Gastroesophageal sphincter (tissue), 4 donors: ENCODE data around the gene LRRC51. TPM values are rescaled to one million over a fixed set of nuclear protein-coding genes. Genes with fewer than 3 reads are reported as not detected.

ENCODE experiments used
- ATAC-seq: fragments of 150-250 bp; one replicate; pipeline ENCODE4 v1.9.1; 2016; ENCODE audit warnings: mild to moderate bottlenecking, moderate library complexity
- H3K27ac ChIP-seq, 4 donors: fragments of 200-600 bp; sonication (generic) in 3 of 4; 1 replicate in 3 of 4; 2 replicates in 1 of 4; pipeline ENCODE4 v1.5.1; 2016 to 2019
- H3K27me3 ChIP-seq: fragments of 200-600 bp; sonication (generic); one replicate; pipeline ENCODE4 v1.5.1; 2019
- H3K36me3 ChIP-seq, 2 donors: fragments of 200-600 bp; sonication (generic); one replicate each; pipeline ENCODE4 v1.5.1; 2019; ENCODE audit warnings: control low read depth in 1 of 2
- H3K4me1 ChIP-seq, 3 donors: fragments of 200-600 bp; sonication (generic); 1 replicate in 2 of 3; 2 replicates in 1 of 3; pipeline ENCODE4 v1.5.1; 2016 to 2019; ENCODE audit warnings: control low read depth in 2 of 3
- H3K4me3 ChIP-seq, 2 donors: fragments of 200-600 bp; sonication (generic); one replicate each; pipeline ENCODE4 v1.5.1; 2019; ENCODE audit warnings: mild to moderate bottlenecking in 1 of 2, moderate library complexity in 1 of 2
- H3K9me3 ChIP-seq, 3 donors: fragments of 200-600 bp; sonication (generic); one replicate each; pipeline ENCODE4 v1.5.1; 2017 to 2019; ENCODE audit warnings: control low read depth in 2 of 3
- EP300 ChIP-seq: sonication (generic); formaldehyde crosslinking; IDR thresholded peaks from one replicate; pipeline ENCODE4 v1.6.1; 2017; ENCODE audit warnings: antibody characterized with exemption, mild to moderate bottlenecking
- POLR2A ChIP-seq, 2 donors: fragments of 450-650 bp; IDR thresholded peaks; one replicate each; pipeline ENCODE4 v1.6.1; 2017; ENCODE audit warnings: antibody characterized with exemption in 2 of 2, mild to moderate bottlenecking in 2 of 2, moderate library complexity in 1 of 2
- POLR2AphosphoS5 ChIP-seq: sonication (generic); formaldehyde crosslinking; IDR thresholded peaks from one replicate; pipeline ENCODE4 v1.6.1; 2017; ENCODE audit warnings: antibody characterized with exemption
- WGBS, 2 donors: methylation state at CpG; one replicate each; pipeline ENCODE4 v1.1.5; 2018; ENCODE audit warnings: low coverage in 1 of 2; 5-methylcytosine and 5-hydroxymethylcytosine counted together
- total RNA-seq, 4 donors: library from RNA; depleted of rRNA; stranded (reverse); fragments of >200 nt; gene quantifications; one replicate each; pipeline ENCODE4 v1.1.0, GENCODE V29; 2016
- TF ChIP-seq, protein P1 (sequence below), 4 experiments: fragments of 200-600 bp in 2 of 4; fragments of 450-650 bp in 2 of 4; sonication (generic) in 1 of 4; IDR thresholded peaks; one replicate each; pipeline ENCODE4 v1.5.1; 2017 to 2019; ENCODE audit warnings: antibody characterized with exemption in 4 of 4, mild to moderate bottlenecking in 2 of 4, moderate library complexity in 2 of 4

Gene LRRC51
- total RNA-seq, 4 donors from 2014 or later: 6.4 to 18.4 (median 10.7) TPM

DNA sequence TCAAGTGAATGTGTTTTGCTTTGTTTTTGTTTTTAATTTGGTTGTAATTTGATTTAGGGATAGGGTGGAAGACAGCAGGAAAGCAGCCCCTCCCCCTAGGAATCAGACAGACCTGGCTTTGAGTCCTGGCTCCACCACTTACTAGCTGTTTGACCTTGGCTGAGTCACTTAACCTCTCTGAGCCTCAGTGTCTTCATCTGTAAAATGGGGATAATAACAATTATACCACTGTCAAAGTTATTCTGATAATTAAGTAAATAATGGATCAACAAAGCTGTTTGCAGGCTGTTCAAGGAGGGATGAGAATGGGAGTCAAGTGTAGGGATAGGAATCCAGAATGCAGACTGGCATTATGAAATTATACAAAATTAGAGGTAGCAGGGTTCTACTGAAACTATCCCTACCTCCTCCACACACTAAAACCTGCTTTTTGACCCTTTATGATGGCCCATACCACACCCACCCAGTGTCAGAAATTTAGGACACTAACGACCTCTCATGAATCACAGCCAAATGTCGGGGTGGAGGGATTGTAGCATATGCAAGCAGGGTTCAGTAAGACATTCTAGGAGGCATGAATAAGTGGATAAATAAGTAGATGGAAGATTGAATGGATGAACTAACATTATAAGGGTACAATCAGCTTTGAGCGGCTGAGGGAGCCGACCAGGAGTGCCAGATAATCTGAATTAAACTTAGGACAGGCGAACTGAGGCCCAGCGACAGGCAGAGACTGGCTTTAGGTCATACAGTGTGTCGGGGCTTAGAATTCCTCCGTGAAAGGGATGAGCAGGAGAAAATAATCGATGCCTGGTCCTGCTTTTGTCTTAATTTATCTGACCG lies 30.9 kb downstream of the LRRC51 start:
- Histone ChIP-seq H3K4me3 (peak overlapping the region; percentile 61 to 74), H3K4me1 (peaks cover 0 to 19% (median 10%) of the 10 kb centered on the region in 3 donors), H3K27ac (peak overlapping the region; percentile 93 to 100 (median 98)), H3K9me3 (no peaks in the 10 kb centered on the region), H3K36me3 (peaks cover 0 to 28% of the 10 kb centered on the region in 2 donors), H3K27me3 (peaks cover 5% of the 10 kb centered on the region)
- no peak for ATAC-seq
- TF ChIP-seq EP300: no peak
- TF ChIP-seq POLR2AphosphoS5: no peak
- TF ChIP-seq, protein P1, sequence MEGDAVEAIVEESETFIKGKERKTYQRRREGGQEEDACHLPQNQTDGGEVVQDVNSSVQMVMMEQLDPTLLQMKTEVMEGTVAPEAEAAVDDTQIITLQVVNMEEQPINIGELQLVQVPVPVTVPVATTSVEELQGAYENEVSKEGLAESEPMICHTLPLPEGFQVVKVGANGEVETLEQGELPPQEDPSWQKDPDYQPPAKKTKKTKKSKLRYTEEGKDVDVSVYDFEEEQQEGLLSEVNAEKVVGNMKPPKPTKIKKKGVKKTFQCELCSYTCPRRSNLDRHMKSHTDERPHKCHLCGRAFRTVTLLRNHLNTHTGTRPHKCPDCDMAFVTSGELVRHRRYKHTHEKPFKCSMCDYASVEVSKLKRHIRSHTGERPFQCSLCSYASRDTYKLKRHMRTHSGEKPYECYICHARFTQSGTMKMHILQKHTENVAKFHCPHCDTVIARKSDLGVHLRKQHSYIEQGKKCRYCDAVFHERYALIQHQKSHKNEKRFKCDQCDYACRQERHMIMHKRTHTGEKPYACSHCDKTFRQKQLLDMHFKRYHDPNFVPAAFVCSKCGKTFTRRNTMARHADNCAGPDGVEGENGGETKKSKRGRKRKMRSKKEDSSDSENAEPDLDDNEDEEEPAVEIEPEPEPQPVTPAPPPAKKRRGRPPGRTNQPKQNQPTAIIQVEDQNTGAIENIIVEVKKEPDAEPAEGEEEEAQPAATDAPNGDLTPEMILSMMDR (IDR thresholded peaks at IDR 0.05): no peak
- no peak for TF ChIP-seq POLR2A (IDR thresholded peaks at IDR 0.05)
- 0% methylated on average over 2 to 10 of the region's 10 CpGs for WGBS, 2 donors

GRCh38 chr11:72112143-72112977 lies 31.7 kb downstream of the LRRC51 start, which contains the start of gene ANAPC15:
Gene ANAPC15 (minus strand): TSS chr11:72112695. CDS start chr11:72111276, 1,419 bp downstream.
- Histone ChIP-seq H3K27me3 (peaks cover 13% of the 10 kb centered on the region), H3K4me1 (peaks cover 0 to 19% (median 10%) of the 10 kb centered on the region in 3 donors), H3K27ac (peak within 1 kb of the TSS; percentile 93 to 100 (median 98)), H3K36me3 (peaks cover 0 to 26% of the 10 kb centered on the region in 2 donors), H3K9me3 (no peaks in the 10 kb centered on the region), H3K4me3 (peak within 1 kb of the TSS; percentile 64 to 74)
- 0 to 1% methylated on average over 21 to 42 of the region's 49 CpGs for WGBS, 2 donors
- ATAC-seq: peak; percentile 95
- TF ChIP-seq EP300 (no peak), POLR2A (IDR thresholded peaks at IDR 0.05) (peak; percentile 86 to 89), POLR2AphosphoS5 (peak; percentile 98)
- TF ChIP-seq, protein P1 (IDR thresholded peaks at IDR 0.05): peak in 1 of 4 experiments; percentile 2

DNA sequence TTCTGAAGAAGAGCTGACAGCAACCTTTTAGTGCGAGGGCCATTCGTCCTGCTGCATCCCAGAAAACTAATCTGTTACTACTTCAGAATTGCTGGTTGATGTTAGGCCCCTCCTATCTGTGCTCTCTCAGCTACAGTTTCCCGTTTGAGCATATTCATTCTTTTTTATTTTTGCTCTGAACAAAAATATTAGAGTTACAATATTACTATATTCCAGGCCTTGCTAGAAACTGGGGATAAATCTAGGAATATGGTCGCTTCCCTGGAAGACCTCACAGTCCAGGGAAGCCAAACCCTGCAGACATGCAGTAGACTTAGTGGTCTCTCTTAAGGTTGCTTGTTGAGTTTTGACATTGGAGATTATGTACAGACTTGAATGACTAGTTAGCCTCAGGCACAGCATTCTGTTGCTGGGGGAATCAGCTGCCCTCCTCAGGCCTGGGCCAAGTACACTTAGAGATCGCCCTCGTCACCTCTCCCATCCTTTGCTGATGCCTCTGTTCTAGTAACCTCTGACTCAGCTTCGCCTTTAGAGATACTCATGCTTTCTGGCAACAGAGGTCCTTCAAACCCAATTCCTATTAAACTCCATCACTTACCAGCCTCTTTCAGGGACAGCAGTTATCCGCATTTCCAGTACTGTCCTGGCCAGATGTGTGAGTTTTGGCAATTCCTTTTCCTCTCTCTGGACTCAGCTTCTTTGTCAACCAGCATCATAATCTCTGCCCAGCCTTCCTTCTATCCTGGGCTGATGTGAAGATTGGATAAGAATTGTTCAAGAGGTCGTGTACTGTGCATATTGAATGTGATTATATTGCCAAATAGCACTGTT lies 32.5 kb downstream of the LRRC51 start:
- Histone ChIP-seq H3K4me3 (peak overlapping the region; percentile 64 to 74), H3K27me3 (peaks cover 22% of the 10 kb centered on the region), H3K36me3 (peaks cover 0 to 18% of the 10 kb centered on the region in 2 donors), H3K27ac (peak overlapping the region; percentile 93 to 98 (median 96)), H3K9me3 (no peaks in the 10 kb centered on the region), H3K4me1 (peaks cover 0 to 19% (median 10%) of the 10 kb centered on the region in 3 donors)
- WGBS, 2 donors: 66 to 100% methylated on average over 3 to 9 of the region's 9 CpGs
- TF ChIP-seq, protein P1 (IDR thresholded peaks at IDR 0.05): no peak
- no peak for TF ChIP-seq POLR2A (IDR thresholded peaks at IDR 0.05)
- TF ChIP-seq EP300: no peak
- TF ChIP-seq POLR2AphosphoS5: no peak
- ATAC-seq: no peak

DNA sequence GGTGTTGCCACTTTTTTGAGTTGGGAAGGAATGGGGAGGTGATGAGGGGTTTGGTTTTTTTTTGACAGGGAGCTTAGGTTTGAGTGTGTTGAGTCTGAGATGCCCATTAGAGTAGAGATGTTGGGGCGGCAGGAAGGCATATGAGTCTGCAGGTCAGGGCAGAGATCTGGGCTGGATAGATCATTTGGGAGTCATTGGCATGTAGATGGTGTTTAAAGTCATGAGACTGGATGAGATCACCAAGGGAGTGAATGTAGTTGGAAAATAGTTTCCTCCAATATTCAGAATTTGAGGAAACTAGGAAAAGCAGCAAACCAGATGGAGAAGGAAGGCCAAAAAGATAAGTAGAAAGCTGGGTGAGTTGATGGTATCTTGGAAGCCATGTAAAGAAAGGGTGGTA lies 33.9 kb downstream of the LRRC51 start:
- ATAC-seq: no peak
- WGBS, 2 donors: 80 to 83% methylated on average over 1 of the region's 1 CpG
- Histone ChIP-seq H3K36me3 (peaks cover 0 to 4% of the 10 kb centered on the region in 2 donors), H3K9me3 (no peaks in the 10 kb centered on the region), H3K4me1 (peaks cover 0 to 19% (median 10%) of the 10 kb centered on the region in 3 donors), H3K27ac (no peak overlapping the region), H3K27me3 (peaks cover 29% of the 10 kb centered on the region), H3K4me3 (no peak overlapping the region)
- TF ChIP-seq POLR2AphosphoS5: no peak
- TF ChIP-seq, protein P1 (IDR thresholded peaks at IDR 0.05): no peak
- TF ChIP-seq POLR2A (IDR thresholded peaks at IDR 0.05): no peak
- TF ChIP-seq EP300: no peak
